Gastroesophageal sphincter (tissue), 4 donors: ENCODE results near the gene JUP. TPM values are rescaled to one million over a fixed set of nuclear protein-coding genes. Genes with fewer than 3 reads are reported as not detected.
A peak's percentile ranks its signal among the peaks of the same experiment; 100 is the strongest.

Experiments
- ATAC-seq: fragments of 150-250 bp; one replicate; pipeline ENCODE4 v1.9.1; 2016; ENCODE audit warnings: mild to moderate bottlenecking, moderate library complexity
- H3K27ac ChIP-seq, 4 donors: fragments of 200-600 bp; sonication (generic) in 3 of 4; 1 replicate in 3 of 4; 2 replicates in 1 of 4; pipeline ENCODE4 v1.5.1; 2016 to 2019
- H3K27me3 ChIP-seq: fragments of 200-600 bp; sonication (generic); one replicate; pipeline ENCODE4 v1.5.1; 2019
- H3K36me3 ChIP-seq, 2 donors: fragments of 200-600 bp; sonication (generic); one replicate each; pipeline ENCODE4 v1.5.1; 2019; ENCODE audit warnings: control low read depth in 1 of 2
- H3K4me1 ChIP-seq, 3 donors: fragments of 200-600 bp; sonication (generic); 1 replicate in 2 of 3; 2 replicates in 1 of 3; pipeline ENCODE4 v1.5.1; 2016 to 2019; ENCODE audit warnings: control low read depth in 2 of 3
- H3K4me3 ChIP-seq, 2 donors: fragments of 200-600 bp; sonication (generic); one replicate each; pipeline ENCODE4 v1.5.1; 2019; ENCODE audit warnings: mild to moderate bottlenecking in 1 of 2, moderate library complexity in 1 of 2
- H3K9me3 ChIP-seq, 3 donors: fragments of 200-600 bp; sonication (generic); one replicate each; pipeline ENCODE4 v1.5.1; 2017 to 2019; ENCODE audit warnings: control low read depth in 2 of 3
- EP300 ChIP-seq: sonication (generic); formaldehyde crosslinking; IDR thresholded peaks from one replicate; pipeline ENCODE4 v1.6.1; 2017; ENCODE audit warnings: antibody characterized with exemption, mild to moderate bottlenecking
- POLR2A ChIP-seq, 2 donors: fragments of 450-650 bp; IDR thresholded peaks; one replicate each; pipeline ENCODE4 v1.6.1; 2017; ENCODE audit warnings: antibody characterized with exemption in 2 of 2, mild to moderate bottlenecking in 2 of 2, moderate library complexity in 1 of 2
- POLR2AphosphoS5 ChIP-seq: sonication (generic); formaldehyde crosslinking; IDR thresholded peaks from one replicate; pipeline ENCODE4 v1.6.1; 2017; ENCODE audit warnings: antibody characterized with exemption
- WGBS, 2 donors: methylation state at CpG; one replicate each; pipeline ENCODE4 v1.1.5; 2018; ENCODE audit warnings: low coverage in 1 of 2; 5-methylcytosine and 5-hydroxymethylcytosine counted together
- total RNA-seq, 4 donors: library from RNA; depleted of rRNA; stranded (reverse); fragments of >200 nt; gene quantifications; one replicate each; pipeline ENCODE4 v1.1.0, GENCODE V29; 2016
- TF ChIP-seq, protein P1 (sequence below), 4 experiments: fragments of 200-600 bp in 2 of 4; fragments of 450-650 bp in 2 of 4; sonication (generic) in 1 of 4; IDR thresholded peaks; one replicate each; pipeline ENCODE4 v1.5.1; 2017 to 2019; ENCODE audit warnings: antibody characterized with exemption in 4 of 4, mild to moderate bottlenecking in 2 of 4, moderate library complexity in 2 of 4

The JUP gene
- total RNA-seq, 4 donors from 2014 or later: 30.8 to 60.9 (median 41.7) TPM

DNA sequence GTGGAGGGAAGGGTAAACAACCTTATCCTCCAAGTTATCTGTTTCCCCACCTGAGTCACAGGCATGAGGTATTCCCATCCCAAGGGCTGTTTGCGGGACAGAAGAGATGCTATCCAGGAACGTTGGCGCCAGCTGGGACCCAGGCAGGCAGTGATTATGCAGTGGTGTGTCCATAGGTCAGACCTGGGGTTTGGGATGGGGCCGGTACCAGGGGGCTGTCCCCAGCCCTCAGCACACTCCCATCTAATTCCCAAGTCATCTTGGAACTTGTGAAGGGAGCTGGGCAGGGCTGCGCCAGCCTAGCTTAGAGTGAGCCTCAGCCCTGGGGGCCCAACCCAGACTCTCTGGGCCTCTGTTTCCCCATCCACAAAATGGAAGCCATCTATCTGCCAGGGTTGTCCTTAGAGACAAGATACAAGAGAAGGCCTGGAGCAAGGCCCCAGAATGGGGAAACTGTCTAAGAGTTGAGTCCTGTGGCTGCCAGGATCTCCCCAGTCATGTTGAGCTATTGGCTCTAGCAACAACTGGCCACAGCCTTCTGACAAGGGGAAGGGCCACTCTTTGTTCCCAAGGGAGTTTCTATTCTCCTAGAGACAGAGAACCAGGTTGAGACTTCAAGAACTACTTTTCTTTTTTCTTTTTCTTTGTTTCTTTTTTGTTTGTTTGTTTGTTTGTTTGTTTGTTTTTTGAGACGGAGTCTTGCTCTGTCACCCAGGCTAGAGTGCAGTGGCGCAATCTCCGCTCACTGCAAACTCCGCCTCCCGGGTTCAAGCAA is 9.8 kb upstream of the JUP start:
- Histone ChIP-seq H3K4me3 (no peak overlapping the region), H3K27ac (no peak overlapping the region), H3K4me1 (peaks cover 0 to 25% (median 17%) of the 10 kb centered on the region in 3 donors), H3K9me3 (no peaks in the 10 kb centered on the region), H3K27me3 (peaks cover 24% of the 10 kb centered on the region), H3K36me3 (no peaks in the 10 kb centered on the region)
- WGBS, 2 donors: 80 to 85% methylated on average over 2 to 8 of the region's 10 CpGs
- ATAC-seq: no peak
- TF ChIP-seq EP300: no peak
- TF ChIP-seq, protein P1, sequence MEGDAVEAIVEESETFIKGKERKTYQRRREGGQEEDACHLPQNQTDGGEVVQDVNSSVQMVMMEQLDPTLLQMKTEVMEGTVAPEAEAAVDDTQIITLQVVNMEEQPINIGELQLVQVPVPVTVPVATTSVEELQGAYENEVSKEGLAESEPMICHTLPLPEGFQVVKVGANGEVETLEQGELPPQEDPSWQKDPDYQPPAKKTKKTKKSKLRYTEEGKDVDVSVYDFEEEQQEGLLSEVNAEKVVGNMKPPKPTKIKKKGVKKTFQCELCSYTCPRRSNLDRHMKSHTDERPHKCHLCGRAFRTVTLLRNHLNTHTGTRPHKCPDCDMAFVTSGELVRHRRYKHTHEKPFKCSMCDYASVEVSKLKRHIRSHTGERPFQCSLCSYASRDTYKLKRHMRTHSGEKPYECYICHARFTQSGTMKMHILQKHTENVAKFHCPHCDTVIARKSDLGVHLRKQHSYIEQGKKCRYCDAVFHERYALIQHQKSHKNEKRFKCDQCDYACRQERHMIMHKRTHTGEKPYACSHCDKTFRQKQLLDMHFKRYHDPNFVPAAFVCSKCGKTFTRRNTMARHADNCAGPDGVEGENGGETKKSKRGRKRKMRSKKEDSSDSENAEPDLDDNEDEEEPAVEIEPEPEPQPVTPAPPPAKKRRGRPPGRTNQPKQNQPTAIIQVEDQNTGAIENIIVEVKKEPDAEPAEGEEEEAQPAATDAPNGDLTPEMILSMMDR (IDR thresholded peaks at IDR 0.05): no peak
- TF ChIP-seq POLR2A (IDR thresholded peaks at IDR 0.05): no peak
- no peak for TF ChIP-seq POLR2AphosphoS5

DNA sequence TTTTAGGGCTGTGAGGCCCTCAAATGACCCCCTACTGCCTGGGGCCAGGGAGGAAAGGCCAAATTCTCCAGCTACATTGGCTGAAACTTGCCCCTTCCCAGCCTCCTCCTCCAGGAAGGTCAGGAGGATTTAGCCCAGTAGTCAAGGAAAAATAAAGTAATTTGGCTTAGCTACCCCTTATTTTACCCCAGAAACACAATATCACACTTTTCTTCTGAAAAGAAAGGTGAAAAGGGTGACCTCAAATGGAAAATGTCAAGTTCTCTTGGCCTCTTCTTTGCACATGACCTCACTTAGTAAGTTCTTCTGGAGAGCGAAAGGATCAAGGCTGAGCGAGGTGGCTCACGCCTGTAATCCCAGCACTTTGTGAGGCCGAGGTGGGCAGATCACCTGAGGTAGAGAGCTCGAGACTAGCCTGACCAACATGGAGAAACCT is 8.0 kb upstream of the JUP start:
- no peaks in the 10 kb centered on the region for H3K36me3 ChIP-seq
- H3K27me3 ChIP-seq: peaks cover 11% of the 10 kb centered on the region
- no peak overlapping the region for H3K4me3 ChIP-seq
- no peak overlapping the region for H3K27ac ChIP-seq
- peaks cover 0 to 15% (median 10%) of the 10 kb centered on the region in 3 donors for H3K4me1 ChIP-seq
- 90% methylated on average over 5 of the region's 5 CpGs; no CpG with 5 or more reads in 1 of the 2 donors for WGBS, 2 donors
- no peak for ATAC-seq
- no peaks in the 10 kb centered on the region for H3K9me3 ChIP-seq
- TF ChIP-seq, protein P1 (IDR thresholded peaks at IDR 0.05): no peak
- TF ChIP-seq POLR2A (IDR thresholded peaks at IDR 0.05): no peak

GRCh38 chr17:41793784-41794539 is 7.5 kb upstream of the JUP start:
- no peaks in the 10 kb centered on the region for H3K9me3 ChIP-seq
- no peak overlapping the region for H3K4me3 ChIP-seq
- H3K27me3 ChIP-seq: peaks cover 6% of the 10 kb centered on the region
- H3K27ac ChIP-seq: peak overlapping the region in 1 of 4 donors; percentile 12
- H3K4me1 ChIP-seq: peaks cover 0 to 15% (median 10%) of the 10 kb centered on the region in 3 donors
- no peaks in the 10 kb centered on the region for H3K36me3 ChIP-seq
- TF ChIP-seq, protein P1 (IDR thresholded peaks at IDR 0.05): no peak
- TF ChIP-seq POLR2A (IDR thresholded peaks at IDR 0.05) (no peak), EP300 (no peak), POLR2AphosphoS5 (no peak)
- ATAC-seq: no peak
- 79 to 89% methylated on average over 5 of the region's 14 CpGs for WGBS, 2 donors

GRCh38 chr17:41792845-41793783 is 6.6 kb upstream of the JUP start:
- peak overlapping the region in 1 of 4 donors; percentile 12 for H3K27ac ChIP-seq
- TF ChIP-seq POLR2AphosphoS5 (no peak), EP300 (no peak), POLR2A (IDR thresholded peaks at IDR 0.05) (no peak)
- TF ChIP-seq, protein P1 (IDR thresholded peaks at IDR 0.05): no peak
- H3K4me3 ChIP-seq: no peak overlapping the region
- no peaks in the 10 kb centered on the region for H3K9me3 ChIP-seq
- no peaks in the 10 kb centered on the region for H3K36me3 ChIP-seq
- peak; percentile 27 for ATAC-seq
- H3K27me3 ChIP-seq: peaks cover 3% of the 10 kb centered on the region
- 7 to 63% methylated on average over 3 to 5 of the region's 22 CpGs for WGBS, 2 donors
- peaks cover 0 to 15% (median 10%) of the 10 kb centered on the region in 3 donors for H3K4me1 ChIP-seq
